Endothelial cell of umbilical vein (primary cell): ENCODE measurements around the gene EMCN.

ENCODE experiments used
- CTCF ChIP-seq, 2 donors: IDR thresholded peaks; 1 replicate in 1 of 2; 2 replicates in 1 of 2; pipeline ENCODE4 v1.5.1; 2011; ENCODE audit warnings: low read length in 2 of 2, mild to moderate bottlenecking in 2 of 2, moderate library complexity in 2 of 2, control low read depth in 1 of 2, inconsistent platforms in 1 of 2, low read depth in 1 of 2; ENCODE audit not compliant: insufficient read depth in 1 of 2; ENCODE audit errors: extremely low read depth in 1 of 2
- EZH2 ChIP-seq: IDR thresholded peaks from 2 replicates; pipeline ENCODE4 v1.6.1; 2012; ENCODE audit warnings: borderline replicate concordance, low read depth, mild to moderate bottlenecking, moderate library complexity, low read length, inconsistent platforms; ENCODE audit not compliant: severe bottlenecking
- MAX ChIP-seq: IDR thresholded peaks from 2 replicates; pipeline ENCODE4 v1.6.1; 2011; ENCODE audit not compliant: insufficient read depth, insufficient read length
- MYC ChIP-seq: IDR thresholded peaks from one replicate; pipeline ENCODE4 v1.6.1; 2011; ENCODE audit warnings: mild to moderate bottlenecking, low read depth, low read length
- POLR2A ChIP-seq: IDR thresholded peaks from 2 replicates; pipeline ENCODE4 v1.6.1; 2012; ENCODE audit warnings: low read depth, mild to moderate bottlenecking, control low read depth, low read length
- POLR2AphosphoS5 ChIP-seq: IDR thresholded peaks from 2 replicates; pipeline ENCODE4 v1.6.1; 2012; ENCODE audit warnings: low read depth, mild to moderate bottlenecking, control low read depth, low read length, moderate library complexity; ENCODE audit not compliant: insufficient read depth

- no peak for TF ChIP-seq CTCF (IDR thresholded peaks at IDR 0.05; ENCODE audit: extremely low read depth in 1 of 2, insufficient read depth in 1 of 2, low read depth in 1 of 2, low read length in 2 of 2)
- no peak for TF ChIP-seq POLR2A
- TF ChIP-seq EZH2 = no peak
- no peak for TF ChIP-seq MAX
- TF ChIP-seq POLR2AphosphoS5 = no peak
- TF ChIP-seq MYC = no peak
Observed at GRCh38 chr4:100466501-100466900, 51.3 kb downstream of the EMCN start.
